ENCODE data around the gene CACNA1D.
"Not testable (repeated sequence)": the region's sequence is repeated elsewhere in the genome, so short reads cannot be mapped to it uniquely, and the experiment has no call there.

Gene CACNA1D

DNA sequence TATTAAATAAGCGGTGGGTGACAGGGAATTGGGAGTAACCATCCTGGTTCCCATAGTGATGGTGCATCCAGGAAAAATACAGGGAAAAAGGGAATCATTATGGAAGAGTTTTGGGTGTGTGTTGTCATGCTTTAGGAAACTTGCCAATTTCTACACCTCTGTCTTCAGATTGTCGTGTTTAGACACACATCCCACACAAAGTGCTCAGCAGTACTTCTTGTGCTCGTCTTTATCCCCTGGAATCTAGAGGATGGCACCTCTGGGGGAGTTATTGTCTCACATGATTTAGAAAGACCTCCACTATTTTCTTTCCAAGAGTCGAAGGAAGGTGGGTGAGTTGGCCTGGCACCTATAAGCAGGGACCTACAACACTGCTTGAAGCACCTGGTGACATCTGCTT is 35.8 kb downstream of the CACNA1D start:
- no peak for DNase-seq

DNA sequence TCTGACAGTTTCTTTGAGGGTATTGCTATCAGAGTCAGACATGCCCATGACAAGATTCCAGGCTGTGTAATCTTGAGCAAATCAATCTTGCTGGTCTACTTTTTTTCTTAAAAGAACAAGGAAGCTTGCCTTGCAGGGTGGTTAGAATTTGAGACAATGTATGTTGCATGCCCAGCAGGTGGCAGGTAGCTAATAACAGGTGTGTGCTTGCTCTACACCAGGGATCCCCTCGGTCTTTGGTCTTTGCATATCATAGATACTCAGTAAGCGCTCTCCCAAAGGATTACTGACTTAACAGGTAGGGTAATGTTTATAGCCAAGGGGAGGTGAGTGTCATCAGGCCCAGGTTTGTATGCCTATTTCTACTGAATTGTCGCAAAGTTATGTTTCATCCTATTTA is 37.3 kb downstream of the CACNA1D start:
- no peak for DNase-seq

DNA sequence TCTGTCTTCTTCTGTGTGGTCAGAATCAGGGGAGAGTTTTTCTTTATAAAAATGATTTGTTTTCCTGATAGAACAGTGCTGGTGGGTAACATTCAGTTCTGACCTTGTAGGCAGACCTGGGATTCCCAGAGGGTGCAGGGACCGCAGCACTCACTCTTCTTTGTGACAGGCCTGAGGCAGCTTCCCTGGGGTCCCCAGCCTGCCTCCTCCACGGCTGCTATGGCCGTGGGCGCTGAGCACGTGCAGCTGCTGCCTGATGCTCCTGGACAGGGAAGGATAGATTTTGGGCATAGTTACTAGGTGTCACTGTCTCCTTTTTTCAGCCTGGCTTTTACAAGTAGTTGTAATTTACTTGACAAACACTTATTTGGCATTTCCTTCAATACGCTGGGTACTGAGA is 39.1 kb downstream of the CACNA1D start:
- no peak for DNase-seq

DNA sequence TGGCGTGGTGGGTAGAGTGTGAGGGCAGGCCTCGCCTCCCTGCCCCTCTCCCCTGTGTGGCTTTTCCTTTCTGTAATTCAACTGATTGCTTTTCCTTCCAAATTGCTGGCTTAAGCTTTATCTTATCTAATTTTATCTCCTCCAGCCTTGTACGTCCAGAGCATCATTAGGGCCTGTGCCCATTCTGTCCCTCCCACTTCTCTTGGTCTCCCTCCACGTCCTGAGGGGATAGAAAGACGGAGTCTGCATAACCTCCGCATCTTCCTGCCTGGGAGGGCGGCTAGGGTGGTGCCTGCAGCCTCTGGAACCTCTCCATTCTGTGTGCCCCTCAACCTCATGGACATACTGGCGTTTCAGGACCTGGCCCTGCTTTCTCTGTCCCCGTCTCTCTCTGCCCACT is 39.8 kb downstream of the CACNA1D start:
- no peak for DNase-seq

DNA sequence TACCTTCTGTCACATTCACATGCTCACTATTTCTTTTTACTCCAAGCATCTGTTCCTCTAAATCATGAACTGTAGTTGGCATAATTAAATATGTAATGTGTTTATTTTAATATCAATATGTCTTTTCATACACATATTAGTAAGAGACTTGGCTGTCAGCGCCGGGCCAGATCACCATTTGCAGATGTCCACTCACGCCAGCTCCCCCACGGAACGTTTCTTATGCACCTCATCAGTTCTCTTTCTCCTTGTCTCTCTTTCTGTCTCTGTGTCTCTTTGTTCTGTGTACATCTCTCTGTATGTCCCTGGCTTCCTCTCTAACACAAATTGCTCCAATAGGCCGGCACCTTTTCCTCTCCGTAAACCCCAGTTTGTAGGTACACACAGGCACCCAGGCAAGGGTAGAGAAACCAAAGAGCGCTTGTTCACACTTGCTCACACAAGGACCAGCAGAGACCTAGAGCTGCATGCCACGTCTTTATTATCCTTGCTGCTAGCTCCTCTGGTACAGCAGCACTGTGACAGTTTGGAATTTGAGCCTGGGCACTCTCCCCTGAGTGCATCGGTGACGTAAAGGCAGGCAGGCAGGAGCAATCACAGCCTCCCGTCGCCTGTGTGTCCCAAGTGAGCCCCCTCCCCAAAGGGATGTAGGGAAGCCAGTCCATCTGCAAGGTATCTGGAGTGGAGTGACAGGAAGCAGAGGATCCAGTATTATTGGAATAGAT is 40.4 kb downstream of the CACNA1D start:
- DNase-seq, result no peak

GRCh38 chr3:53536282-53536681 is 41.9 kb downstream of the CACNA1D start:
- DNase-seq, result no peak

DNA sequence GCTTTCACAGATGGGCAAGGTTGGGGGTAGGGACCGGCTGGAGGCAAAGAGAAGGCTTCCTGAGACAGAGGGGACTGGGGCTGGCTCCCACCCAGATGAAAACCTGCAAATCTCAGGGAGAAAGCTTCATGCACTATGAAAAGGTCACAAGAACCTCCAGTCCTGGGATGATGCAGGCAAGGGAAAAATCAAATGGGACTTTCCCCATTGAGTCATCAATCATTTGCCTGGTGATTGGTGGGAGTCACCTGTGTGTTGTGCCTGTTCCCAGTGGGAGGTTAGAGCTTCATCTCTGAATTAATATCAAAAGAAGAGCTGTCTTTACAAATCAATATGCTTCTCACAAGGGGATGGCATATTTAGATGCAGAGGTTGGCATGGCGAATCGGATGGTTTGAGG is 49.9 kb downstream of the CACNA1D start:
- no peak for DNase-seq

GRCh38 chr3:53545310-53545995 is 51.0 kb downstream of the CACNA1D start:
- DNase-seq, result no peak

DNA sequence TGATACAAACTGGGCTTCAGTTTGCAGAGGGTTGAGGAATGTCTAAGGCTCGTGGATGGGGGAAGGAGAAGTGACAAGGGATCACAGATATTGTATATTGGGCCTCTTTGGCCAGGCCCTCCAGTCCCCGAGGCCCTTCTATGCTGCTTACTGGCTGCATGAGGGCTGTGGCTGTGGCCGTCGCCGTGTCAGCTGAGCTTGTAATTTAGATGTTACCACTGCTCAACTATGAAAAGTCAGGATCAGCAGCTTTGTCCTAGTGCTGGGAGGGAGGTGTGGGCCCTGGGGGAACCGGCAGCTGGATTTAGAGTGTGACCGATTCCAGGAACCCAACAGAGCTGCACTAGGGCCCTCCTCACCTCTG is 51.6 kb downstream of the CACNA1D start:
- DNase-seq, result no peak

- no peak for DNase-seq
Observed at GRCh38 chr3:53547327-53547726, 52.9 kb downstream of the CACNA1D start.

GRCh38 chr3:53550005-53550620 is 55.7 kb downstream of the CACNA1D start:
- DNase-seq, result no peak

DNA sequence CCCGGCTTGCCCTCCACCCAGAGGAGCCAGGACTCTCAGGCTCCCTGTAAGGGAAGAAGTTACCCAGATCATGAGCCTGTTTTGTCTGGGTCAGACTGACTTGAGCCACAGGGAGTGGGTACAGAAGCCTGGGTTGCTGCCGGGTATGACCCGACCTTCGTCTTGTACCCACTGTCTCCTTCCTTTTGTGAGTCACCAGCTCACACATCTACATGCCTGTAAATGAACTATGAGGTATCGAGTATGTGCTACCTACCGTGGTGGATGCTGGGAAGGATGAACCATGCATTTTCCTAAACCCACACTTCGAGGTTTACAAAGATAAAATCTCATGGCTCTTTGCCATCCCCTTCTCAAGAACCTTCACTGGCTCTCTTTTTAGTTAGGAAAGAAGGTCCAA is 56.9 kb downstream of the CACNA1D start:
- no peak for DNase-seq

DNA sequence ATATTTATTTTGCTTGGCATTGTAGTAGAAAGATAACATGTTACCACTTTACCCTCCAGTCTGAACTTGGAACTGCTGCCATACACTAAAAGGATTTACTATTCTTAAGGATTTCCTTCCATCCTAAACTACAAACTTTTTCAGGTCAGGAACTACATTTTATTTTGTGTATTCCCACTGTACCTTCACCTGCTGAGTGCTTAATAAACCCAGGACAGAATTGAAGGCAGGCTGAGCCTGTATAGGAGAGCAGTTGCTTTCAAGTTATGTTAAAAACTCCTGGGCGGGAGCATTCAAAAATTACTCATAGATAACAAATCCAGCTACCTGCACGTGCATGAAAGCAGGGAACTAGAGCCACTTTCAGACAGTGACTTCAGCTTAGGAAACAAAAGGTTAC is 58.3 kb downstream of the CACNA1D start:
- DNase-seq, result no peak

- no peak for DNase-seq
Observed at GRCh38 chr3:53553200-53553599, 58.8 kb downstream of the CACNA1D start.

GRCh38 chr3:53554559-53555067 is 60.2 kb downstream of the CACNA1D start:
- no peak for DNase-seq

- no peak for DNase-seq
Observed at GRCh38 chr3:53555068-53555588, 60.7 kb downstream of the CACNA1D start.

DNA sequence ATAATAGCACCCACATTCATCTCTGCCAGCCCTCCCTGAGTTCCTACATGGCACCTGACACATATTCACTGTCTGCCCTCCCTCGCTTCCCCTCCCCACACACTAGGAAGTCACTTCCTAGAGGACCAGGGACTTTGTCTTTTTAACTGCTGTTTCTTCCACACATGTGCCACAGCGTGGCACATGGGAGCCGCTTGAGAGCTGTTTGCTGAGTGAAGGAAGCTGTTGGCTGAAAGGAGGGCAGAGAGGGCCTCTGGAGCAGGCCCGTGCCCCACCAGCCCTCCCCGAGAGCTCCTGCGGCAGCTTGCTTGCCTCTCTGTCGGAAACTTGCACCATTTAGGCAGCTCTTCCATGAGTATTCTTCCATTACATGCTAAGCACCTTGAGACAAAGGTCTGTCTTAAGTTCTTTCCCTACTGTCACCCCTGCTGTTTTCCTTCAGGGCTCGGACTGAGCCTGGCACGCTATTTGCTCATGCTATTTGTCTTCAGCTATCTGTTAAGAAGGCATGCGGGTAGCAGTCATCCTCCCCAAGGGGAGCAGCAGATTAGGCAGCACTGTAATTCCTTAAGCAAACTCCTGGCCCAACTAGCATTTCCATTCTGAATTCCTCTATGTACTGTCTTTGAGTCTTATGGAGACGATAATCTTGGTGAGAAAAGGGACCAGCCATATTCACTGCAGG is 72.2 kb downstream of the CACNA1D start:
- DNase-seq, result no peak

DNA sequence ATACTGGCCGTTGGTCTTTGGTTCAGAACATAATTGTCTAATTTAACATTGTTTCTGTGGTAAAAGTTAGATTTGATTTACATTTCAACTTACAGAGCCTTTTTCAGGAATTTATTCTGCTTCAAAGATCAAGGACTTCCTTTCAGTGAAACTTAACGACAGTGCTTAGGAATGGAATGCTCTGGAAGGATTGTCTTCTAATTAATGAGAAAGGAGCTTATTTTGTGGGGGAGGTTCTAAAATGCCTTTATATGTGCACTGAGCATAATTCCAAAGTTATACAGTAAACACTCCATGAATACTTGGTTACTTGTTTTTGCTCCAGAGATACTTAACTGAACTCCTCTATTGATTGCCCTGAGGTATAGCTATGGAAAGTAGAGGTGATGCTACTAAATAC is 75.7 kb downstream of the CACNA1D start:
- DNase-seq, result no peak

DNA sequence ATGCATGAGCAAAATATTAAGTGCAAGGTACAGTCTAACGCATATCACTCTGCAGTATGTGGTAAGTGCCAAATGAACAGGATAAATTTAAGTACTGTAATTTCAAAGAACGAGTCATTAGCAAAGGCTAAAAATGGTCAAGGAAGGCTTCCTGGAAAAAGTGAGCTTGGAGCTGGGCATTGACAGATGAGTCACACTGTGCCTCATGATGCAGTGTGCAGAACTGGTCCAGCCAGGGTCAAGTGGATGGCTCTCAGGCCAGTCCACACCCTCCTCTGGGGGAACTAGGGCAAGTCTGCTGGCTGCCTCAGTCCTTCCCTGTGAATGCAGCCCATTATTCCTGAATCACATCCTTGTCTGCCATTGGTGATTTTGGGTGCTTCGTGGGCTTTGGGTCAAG is 76.3 kb downstream of the CACNA1D start:
- no peak for DNase-seq

GRCh38 chr3:53571264-53571663 is 76.9 kb downstream of the CACNA1D start:
- no peak for DNase-seq

DNA sequence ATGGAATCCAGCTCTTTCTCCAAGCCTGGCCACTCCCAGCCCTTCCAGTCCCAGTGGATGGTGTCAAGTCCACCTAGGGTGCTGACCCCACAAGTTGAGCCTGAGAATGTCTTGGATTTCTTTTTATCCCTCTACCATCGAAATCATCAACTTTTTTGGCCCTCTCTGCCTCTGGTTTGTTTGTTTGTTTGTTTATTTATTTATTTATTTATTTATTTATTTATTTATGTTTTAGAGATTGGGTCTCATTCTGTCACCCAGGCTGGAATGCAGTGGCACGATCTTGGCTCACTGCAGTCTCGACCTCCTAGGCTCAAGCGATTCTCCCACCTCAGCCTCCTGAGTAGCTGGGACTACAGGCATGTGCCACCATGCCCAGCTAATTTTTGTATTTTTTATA is 77.8 kb downstream of the CACNA1D start:
- DNase-seq, result not testable (repeated sequence)

GRCh38 chr3:53577506-53577905 is 83.1 kb downstream of the CACNA1D start:
- no peak for DNase-seq

- no peak for DNase-seq
Observed at GRCh38 chr3:53579636-53580035, 85.2 kb downstream of the CACNA1D start.
